GM19238 (cell line): ENCODE measurements around the gene CLCN3.
"Not testable (repeated sequence)": the region's sequence is repeated elsewhere in the genome, so short reads cannot be mapped to it uniquely, and the experiment has no call there.

ENCODE experiments used
- DNase-seq: peaks from one replicate; pipeline ENCODE4 v3.0.0; 2011; ENCODE audit warnings: low spot score; ENCODE audit not compliant: insufficient read length

CLCN3 gene

DNA sequence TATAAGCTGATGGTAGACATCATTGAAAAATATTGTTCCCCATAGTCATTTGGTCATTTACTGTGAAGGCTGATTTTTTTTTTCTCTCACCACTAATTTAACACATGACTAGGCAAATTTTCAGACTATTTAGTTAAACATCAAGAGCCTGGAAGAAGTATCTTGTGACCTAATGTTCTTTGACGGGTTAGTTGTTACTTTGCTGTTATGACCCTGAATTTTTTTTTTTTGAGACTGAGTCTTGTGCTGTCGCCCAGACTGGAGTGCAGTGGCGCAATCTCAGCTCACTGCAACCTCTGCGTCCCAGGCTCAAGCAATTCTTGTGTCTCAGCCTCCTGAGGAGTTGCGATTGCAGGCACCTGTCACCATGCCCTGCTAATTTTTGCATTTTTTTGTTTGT lies 70.4 kb downstream of the CLCN3 start:
- DNase-seq, result no peak

DNA sequence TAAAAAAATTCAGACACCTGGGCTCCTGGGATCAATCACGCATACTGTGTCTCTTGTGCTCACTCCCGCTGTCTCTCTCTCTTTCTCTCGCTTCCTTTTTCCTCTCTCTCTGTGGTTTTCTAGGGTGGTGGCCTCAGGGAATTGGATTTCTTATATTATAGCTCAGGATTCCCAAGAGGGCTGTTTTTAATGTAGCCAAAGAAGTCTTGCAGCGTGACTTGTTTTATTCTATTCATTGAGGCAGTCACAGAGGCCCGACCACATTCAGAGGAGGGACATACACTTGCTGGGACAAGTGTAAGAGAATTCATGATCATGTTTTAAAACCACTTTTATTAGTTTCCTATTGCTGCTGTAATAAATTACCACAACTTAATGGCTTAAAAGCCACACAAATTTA lies 78.0 kb downstream of the CLCN3 start:
- no peak for DNase-seq

DNA sequence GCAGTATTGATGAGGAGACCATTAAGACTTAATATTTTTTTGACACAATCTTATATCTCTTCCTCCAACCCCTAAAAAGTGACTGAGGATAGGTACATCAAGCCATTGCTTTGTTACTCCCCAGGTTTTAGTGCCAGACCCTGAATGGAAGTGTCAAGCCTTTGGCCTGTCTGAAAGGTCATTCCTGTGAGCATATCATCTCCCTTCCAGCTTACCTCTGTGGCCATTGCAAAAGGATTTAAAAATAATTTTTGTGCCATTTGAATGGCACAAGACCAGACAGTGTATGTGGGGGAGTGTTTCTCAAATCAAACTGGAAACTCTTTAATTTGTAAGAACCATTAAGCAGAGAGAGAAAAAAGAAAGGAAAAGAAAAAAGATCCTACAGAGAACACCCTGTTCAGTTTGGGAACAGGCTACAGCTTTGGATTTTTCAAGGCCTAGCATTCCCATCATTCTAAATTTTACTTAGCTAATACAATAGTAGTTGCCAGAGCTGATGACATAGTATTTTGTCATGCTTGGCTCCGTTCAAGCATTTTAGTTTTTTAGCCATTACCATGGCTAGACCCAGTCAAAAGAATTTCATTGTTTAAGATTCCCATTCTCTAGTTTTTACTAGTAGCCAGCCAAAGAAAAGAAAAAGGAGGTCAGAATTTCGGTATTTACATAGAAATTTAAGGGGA lies 87.7 kb downstream of the CLCN3 start:
- DNase-seq, result no peak

DNA sequence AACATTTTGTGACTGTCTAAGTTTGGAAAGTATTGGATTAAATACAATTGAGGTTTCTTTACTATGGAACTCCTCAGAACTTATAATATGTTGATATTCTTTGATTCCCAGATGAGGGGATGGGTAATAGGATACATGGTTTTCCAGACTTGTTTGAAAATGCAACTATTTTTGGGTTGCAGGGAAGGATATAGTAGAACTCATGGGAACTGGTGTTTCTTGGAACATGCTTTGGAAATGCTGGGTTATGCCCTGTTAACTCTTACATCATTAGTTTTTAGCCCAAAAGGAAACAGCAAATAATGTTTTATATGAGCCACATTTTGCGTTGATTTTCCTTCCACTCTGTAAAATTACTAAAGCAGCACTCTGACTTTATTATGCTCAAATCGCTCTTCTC lies 95.4 kb downstream of the CLCN3 start:
- DNase-seq, result no peak

DNA sequence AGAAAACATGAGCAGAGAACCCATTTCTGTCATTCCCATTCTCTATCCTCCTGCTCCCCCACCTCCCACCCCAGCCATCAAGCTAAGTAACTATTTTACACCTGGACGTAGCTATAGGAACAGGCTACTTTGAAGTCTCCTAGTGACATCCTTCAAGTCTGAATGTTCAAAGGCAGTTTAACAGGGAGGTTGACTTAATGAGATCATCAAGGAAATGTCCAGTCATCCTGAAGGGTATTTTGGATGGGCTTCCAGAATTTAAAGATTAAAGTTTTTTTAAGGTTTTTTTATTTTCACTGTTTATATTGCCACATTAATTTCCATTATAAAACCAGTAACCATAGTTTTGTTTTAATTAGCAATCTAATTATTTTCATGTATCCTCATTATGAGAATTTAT lies 96.3 kb downstream of the CLCN3 start:
- no peak for DNase-seq

DNA sequence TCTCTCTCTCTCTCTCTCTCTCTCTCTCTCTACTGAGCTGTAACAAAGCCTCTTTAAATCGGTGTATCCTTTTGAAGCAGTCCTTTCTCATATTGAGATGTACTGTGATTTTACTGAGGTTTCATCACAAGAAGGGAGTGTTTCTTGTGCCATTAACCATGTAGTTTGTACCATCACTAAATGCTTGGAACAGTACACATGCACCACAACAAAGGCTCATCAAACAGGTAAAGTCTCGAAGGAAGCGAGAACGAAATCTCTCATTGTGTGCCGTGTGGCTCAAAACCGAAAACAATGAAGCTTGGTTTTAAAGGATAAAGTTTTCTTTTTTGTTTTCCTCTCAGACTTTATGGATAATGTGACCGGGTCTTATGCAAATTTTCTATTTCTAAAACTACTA lies 100.2 kb downstream of the CLCN3 start:
- no peak for DNase-seq

DNA sequence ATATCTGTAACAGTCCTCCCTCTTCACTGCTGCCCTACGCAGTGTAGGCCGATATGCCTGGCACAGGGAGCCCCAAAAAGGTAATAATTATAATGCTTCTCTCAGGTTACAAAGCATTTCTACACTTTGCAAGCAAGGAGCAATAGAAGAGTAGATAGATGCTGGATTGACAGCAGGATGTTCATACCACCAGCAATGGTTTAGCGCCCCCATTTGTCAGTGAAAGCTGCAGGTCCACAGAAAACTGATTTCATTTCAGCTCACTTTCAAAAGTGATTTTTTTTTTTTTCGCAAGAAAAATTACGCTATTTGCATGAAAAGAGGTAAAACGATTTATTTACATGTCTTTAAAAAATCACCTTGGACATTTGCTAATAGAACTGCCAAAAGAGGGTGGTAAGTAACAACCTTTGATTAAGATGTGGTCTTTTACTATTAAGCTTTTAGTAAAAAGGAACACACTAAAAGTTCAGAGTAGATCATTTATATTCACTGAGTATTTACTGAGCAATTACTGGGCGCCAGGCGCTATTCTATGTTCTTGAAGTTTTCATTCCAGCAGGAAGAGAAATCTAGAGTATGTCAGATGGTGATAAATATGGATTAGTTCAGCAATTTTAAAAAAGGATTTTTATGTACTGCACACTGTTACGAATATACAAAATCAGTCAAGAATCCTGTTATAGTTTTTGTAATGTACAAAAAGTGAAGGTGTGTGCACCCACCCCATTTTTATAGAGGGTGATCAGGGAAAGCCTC lies 103.0 kb downstream of the CLCN3 start:
- DNase-seq, result no peak

DNA sequence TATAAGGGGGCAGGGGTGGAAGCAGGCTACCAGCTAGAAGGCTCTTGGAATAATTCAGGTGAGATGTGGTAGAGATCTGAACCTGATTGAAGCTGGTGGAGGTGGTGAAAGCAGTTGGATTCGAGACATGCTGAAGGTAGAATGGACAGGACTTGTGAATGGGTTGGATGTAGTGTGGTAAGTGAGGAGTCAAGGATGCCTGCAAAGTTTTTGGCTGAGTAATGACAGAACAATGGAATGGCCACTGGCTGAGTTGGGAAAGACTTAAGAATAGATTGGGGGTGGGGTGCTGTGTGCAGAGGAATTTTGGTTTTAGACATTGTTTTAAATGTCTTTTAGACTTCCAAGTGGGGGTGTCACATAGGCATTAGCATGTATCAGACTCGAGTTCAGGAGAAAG lies 103.9 kb downstream of the CLCN3 start:
- no peak for DNase-seq

DNA sequence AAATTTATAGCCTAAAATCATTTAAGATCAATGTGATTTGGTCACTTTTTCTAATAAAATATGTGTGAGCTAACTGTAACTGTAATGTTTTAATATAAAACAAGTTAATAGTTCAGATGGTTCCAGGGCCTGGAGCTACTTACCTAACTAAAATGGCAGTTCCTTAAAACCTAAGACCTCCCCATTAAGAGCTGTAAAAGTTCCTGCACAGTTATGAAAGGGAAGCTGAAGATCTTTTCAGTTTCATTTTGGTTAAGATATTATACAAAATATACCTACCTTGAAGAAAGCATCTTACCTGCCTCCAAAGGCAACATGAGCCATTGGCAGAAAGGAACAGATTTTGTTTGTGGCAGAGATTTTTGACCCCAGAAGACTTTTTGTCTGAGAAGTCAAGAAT lies 107.2 kb downstream of the CLCN3 start:
- DNase-seq, result no peak

DNA sequence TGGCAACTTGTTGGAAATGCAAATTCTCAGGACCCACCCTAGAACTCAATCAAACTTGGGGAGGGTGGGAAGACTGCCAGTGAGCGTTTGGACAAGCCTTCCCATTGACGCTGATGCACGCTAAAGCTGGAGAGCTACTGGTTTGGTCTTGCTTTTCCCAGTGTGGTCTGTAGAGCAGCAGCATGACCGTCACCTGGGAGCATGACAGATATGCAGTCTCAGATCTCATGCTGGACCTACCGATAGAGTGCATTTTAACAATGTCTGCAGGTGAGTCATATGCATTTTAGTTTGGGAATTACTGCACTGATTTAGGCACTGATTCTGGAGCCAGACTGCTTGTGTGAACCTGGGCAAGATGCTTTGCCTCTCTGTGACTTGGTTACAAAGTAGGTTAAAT lies 110.2 kb downstream of the CLCN3 start:
- no peak for DNase-seq

DNA sequence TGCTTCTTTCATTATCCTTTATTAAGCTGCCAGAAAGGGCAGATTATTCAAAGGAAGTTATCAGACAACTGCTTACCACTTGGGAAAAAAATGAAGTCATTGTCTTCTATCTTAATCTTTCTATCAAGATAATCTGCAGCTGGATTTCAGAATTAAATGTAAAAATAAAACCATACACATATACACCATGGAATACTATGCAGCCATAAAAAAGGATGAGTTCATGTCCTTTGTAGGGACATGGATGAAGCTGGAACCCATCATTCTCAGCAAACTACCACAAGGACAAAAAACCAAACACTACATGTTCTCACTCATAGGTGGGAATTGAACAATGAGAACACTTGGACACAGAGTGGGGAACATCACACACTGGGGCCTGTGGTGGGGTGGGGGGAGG lies 118.2 kb downstream of the CLCN3 start:
- not testable (repeated sequence) for DNase-seq

DNA sequence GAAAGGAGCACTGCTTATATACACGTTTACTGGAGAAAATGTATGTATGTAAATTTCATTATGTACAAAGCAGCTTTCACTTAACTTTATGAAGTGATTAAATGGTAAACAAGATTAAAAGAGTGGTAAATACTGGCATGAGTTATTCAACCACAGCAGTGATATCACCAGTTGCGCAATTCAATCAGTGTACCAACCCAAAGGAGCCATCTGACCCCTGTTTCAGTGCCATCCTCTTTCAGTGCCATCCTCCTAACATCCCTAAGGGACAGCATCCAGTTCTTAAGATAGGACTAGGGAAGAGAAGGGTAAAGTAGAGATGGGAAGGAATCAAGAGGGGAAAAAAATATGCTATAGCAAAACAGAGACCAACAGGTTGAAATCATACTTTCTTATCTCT lies 121.2 kb downstream of the CLCN3 start:
- DNase-seq, result no peak

DNA sequence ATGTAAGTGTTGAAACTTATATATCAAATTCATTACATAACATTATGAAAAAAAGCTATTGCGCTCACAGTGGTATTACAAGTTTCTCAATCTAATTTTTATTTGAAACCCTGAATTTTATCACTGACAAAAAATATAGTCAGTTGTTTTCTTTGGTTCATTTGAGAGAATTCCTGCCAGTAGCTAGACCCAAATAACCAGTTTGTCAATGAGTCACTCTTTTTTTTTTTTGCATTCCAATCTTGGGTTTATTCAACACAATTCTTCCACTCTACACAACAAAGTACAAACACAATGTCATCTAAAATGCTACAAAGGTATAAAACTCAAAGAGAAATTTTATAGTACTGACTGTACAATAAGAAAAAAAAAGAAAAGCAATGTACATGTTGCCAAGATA lies 124.2 kb downstream of the CLCN3 start:
- DNase-seq, result no peak

DNA sequence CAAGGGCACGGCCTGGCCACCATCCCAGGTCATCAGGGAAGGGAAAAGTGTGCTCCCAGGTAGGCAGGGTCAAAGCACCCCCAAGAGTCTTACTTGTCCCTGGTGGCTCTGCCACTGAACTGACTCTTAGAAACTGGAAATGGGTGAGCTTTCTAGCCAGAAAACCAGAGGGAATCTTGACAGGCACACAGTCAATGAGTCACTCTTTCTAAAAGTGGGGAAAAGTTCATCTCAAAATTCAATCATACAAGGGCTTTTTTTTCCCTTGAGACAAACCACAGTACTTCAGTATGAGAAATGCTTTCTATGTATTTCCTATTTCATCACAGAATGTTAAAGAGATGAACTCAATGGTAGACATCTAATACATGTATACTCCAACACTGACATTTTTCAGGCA lies 124.9 kb downstream of the CLCN3 start:
- no peak for DNase-seq

DNA sequence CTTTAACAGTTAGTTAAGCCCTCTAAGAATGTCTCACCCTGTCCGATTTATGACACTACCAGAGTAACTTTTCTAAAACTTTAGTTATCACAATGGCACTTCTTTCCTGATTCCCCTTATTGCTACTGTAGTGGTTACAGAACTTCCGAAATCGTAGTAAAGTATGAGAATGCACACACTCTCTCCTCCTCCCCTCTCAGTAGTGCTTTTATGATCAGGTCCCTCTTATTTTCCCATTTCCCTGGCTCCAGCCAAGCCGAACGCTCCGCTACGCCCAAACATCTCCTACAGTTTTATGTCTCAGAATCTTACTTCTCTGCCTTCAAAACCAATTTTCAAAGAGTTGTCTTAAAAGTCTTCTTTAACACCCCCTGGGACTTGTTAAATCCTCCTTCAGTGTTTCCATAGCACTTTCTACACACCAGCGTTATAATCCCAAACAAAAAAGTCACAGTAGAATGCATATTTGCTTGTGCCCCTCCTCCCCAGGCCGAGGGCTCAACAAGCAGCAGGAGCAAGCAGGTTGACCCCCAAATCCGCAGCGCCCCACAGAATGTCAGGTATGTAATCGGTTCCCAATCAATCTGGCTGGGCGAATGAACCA lies 136.7 kb downstream of the CLCN3 start:
- DNase-seq, result no peak

DNA sequence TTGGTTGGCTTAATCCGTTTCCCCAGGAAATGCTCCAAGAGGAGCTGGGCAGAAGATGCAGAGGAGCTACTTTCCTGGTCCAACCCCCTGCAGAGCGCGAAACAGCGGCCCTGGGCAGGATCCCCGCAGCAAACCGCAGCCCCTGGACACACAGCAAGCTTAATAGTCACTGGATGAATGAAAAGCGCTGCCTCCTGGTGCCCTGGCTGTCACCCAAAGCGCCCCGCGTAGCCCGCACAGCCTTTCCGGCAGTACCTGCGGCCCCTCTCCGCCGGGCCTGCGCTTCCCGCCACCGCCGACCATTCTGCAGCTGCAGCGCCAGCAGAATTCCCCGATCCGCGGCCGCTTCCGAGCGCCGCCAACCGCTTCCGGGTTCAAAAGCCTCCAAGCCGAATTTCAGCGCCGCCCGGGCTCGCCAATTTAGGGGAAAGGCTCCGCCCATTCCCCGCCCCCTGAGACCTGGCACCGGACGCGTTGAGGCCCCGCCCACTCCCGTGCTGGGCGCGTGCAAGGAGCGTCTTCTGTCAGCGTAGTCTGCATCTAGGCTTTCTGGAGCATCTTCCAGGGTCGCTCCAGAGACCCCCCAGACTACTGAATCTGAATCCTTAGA lies 137.3 kb downstream of the CLCN3 start, which contains the start of gene HPF1:
Gene HPF1 (minus strand): TSS at position 370 of the 610 bp plus-strand sequence. CDS start 67 bp downstream, at position 303.
- DNase-seq, result peak; percentile 88

DNA sequence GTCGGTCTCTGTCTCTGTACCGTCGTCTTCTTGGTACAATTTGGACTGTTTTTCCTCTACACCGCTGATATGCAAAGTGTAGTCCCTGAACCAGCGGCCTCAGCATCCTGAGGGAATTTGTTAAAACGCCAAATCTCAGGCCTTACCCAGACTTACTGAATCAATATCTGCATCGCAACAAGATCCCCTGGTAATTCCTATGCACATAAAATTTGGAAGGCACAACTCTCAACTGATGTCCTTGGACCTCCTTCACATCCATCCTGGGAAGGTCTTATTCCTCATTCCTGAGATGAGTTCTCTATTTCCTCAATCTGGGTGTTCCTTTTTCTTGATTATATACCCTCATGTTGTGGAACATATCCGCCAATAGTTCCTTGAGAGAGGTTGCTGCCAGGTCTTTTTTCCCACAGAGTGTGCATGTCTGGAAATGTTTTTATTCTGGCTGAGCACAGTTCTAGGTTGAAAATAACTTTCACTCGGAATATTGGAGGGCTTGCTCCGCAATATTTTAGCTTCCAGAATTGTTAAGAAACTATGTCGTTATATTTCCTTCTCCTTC lies 138.1 kb downstream of the CLCN3 start:
- no peak for DNase-seq

DNA sequence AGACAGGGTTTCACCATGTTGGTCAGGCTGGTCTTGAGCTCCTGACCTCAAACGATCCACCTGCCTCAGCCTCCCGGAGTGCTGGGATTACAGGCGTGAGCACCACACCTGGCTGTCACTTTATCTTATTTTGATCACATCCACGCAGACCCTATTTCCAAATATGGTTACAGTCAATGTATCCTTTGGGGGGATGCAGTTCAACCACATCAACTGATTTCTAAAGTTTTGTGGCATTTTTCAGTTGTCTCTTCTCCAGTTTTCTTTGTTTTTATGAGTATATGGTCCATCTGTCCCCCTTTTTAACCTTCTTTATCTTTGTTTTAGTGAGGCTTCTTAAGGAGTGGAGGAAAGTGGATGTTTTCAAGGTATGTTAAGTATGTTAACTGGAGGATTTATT lies 141.5 kb downstream of the CLCN3 start:
- DNase-seq, result no peak

DNA sequence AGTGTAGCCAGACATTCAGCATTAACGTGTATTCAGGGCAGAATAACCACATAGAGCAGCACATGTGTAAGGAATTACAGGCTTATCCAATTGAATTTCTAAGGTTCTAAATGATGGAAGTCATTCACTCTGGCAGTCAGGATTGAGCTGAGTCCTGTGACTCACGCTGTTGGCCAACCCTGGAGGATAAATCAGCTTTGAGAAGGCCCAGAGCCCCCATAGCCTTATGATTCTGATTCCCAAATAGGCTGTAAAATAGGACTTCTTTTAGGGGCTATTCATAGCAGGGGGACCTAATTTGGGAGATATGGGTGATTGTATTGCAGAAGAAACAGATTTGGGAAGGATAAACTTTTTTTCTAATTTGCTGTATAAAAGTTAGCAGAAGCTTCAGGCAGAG lies 145.5 kb downstream of the CLCN3 start:
- no peak for DNase-seq

DNA sequence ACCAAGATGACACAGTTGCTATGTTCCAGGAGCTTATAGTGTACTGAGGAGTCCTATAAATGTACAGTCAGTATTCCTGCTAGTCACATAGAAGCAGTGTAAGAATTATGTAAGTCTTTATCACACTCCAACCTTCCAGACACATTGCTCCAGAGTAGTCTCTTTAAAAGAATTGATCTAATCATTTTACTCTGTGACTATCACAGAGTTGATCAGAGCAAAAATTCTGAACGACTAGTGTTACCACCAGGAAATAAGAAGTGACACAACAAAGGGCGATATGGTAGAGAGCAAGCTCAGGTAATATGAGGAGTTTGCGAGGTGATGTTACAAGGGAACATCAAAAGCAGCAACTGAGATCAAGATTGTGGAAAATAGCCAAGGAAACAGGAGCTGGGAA lies 146.4 kb downstream of the CLCN3 start:
- no peak for DNase-seq

DNA sequence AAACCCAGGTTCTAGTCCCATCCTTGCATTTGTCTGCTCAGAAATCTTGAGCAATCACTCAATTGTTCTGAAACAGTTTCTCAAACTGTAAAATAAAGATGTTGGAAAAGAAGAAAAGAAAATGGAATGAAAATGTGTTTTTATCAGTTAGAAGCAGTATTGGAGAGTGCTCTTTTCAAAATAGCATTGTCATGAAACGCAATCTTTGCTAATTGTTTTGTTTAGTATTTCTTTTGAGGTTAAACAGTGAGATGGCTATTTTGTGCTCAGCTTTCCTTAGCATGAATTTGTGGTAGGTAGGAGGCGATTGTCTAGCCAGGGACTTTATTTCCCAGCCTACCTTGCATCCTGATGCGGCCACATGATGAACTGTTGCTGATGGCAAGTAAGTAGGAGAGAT lies 148.0 kb downstream of the CLCN3 start:
- DNase-seq, result no peak

DNA sequence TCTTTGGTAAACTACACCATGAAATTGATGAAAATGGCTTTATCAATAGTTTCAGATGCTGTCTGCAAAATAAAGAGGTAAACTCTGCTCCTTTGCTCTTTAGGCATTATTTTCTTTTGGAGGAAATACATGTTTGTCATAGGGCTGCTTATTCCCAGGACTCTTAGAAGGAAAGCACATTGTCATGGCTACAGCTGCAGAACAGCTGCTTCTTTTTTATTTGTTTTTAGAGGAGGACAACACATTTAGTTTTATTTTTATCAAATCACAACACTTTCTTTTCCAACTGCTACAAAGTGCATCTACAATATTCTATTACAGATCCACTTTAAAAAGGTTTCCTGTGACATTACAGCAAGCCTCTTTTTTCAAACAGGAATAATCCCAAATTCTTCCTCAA lies 150.0 kb downstream of the CLCN3 start:
- DNase-seq, result no peak
